Inflammatory macrophage treated with lipopolysaccharide for 4 hours (primary cell): Measurements from ENCODE around the gene SNX11.
"Not testable (repeated sequence)": the region's sequence is repeated elsewhere in the genome, so short reads cannot be mapped to it uniquely, and the experiment has no call there.

Source experiments
- DNase-seq: peaks from one replicate; pipeline ENCODE4 v3.0.0-alpha.2; 2020

The SNX11 gene, protein sequence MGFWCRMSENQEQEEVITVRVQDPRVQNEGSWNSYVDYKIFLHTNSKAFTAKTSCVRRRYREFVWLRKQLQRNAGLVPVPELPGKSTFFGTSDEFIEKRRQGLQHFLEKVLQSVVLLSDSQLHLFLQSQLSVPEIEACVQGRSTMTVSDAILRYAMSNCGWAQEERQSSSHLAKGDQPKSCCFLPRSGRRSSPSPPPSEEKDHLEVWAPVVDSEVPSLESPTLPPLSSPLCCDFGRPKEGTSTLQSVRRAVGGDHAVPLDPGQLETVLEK

DNA sequence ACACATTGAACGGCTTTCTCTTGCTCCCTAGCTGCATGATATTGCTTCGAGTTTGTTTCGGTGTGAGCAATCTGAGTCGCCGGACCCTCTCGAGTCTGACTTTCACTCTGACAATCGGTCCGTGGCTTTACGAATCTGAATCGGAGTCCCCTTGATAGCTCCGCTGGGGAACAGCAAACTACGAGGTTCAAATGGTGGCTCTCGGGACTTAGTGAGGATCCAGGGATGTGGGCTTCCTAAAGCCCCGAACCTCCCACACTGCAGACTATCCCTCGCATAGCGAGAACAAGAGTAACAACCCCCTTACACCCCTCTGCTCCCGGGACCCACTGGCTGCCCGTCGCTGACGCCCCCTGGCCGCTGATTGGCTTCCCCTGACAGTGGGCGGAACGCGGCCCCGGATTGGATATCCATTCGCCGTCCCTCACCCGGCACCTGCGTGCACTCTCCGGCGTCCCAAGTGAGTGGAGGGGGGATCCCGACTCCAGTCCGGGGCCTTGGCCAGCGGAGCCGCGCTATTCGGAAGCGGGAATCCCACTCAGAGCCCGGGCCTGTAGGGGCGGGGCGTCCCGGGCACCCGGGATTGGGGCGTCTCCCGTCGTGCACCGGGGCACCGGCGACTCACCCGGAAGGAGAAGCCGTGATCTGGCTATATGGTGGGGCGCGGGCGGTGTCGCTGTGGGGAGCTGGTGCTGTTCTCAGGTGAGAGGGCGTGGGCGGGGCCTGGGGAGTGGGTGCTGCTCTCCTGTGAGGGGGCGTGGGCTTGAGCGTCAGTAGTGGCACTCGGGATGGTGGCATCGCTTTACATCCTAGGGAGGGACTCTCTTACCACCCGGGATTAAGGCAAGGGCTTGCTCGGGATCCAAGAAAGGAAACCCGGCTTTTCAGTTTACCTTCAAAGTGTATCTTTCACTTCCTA lies at the start of gene SNX11:
Gene SNX11 (plus strand): TSS at position 630 of the 919 bp plus-strand sequence. CDS start 4,278 bp downstream, outside the sequence.
- DNase-seq: peak; percentile 85

DNA sequence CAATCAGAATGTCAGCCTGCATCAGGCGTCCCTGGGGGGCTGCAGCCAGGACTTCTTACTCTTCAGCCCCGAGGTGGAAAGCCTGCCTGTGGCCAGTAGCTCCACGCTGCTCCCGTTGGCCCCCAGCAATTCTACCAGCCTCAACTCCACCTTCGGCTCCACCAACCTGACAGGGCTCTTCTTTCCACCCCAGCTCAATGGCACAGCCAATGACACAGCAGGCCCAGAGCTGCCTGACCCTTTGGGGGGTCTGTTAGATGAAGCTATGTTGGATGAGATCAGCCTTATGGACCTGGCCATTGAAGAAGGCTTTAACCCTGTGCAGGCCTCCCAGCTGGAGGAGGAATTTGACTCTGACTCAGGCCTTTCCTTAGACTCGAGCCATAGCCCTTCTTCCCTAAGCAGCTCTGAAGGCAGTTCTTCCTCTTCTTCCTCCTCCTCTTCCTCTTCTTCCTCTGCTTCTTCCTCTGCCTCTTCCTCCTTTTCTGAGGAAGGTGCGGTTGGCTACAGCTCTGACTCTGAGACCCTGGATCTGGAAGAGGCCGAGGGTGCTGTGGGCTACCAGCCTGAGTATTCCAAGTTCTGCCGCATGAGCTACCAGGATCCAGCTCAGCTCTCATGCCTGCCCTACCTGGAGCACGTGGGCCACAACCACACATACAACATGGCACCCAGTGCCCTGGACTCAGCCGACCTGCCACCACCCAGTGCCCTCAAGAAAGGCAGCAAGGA lies 49.0 kb upstream of the SNX11 start:
- DNase-seq: no peak

DNA sequence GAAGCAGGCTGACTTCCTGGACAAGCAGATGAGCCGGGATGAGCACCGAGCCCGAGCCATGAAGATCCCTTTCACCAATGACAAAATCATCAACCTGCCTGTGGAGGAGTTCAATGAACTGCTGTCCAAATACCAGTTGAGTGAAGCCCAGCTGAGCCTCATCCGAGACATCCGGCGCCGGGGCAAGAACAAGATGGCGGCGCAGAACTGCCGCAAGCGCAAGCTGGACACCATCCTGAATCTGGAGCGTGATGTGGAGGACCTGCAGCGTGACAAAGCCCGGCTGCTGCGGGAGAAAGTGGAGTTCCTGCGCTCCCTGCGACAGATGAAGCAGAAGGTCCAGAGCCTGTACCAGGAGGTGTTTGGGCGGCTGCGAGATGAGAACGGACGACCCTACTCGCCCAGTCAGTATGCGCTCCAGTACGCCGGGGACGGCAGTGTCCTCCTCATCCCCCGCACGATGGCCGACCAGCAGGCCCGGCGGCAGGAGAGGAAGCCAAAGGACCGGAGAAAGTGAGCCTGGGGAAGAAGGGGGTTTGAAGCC lies 48.4 kb upstream of the SNX11 start:
- no peak for DNase-seq

DNA sequence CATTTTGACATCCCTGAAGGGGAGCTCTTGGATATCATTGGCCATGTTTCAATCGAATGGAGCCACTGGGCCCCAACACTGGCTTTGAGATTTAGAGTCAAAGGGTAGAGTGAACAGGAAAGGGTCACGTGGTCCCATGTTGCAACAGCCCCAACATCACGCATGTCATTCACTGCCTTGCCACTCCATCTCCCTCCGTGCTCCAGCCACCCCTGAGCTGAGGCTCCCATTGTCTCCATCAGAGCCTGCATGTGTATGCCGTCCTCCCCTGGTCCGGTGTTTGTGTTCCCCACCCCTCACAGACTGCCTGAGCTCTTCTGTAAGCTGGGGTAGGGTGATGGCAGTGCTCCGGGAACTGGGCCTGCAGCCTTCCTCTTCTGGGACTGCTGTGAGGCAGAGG lies 47.3 kb upstream of the SNX11 start:
- no peak for DNase-seq

DNA sequence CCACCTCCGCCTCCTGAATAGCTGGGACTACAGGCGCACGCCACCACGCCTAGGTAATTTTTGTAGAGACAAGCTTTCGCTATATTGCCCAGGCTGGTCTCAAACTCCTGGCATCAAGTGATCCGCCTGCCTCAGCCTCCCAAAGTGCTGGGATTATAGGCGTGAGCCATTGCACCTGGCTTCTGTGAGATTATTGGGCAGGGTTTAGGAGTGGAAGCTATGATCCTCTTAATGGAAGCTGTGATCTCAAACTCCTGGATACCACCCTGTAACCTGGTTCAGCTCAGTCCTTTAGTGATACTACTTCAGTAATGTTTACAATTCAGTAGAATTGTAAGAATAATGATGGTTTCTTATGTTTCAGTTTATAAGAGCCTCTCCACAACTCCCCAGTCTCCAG lies 45.3 kb upstream of the SNX11 start:
- DNase-seq: no peak

DNA sequence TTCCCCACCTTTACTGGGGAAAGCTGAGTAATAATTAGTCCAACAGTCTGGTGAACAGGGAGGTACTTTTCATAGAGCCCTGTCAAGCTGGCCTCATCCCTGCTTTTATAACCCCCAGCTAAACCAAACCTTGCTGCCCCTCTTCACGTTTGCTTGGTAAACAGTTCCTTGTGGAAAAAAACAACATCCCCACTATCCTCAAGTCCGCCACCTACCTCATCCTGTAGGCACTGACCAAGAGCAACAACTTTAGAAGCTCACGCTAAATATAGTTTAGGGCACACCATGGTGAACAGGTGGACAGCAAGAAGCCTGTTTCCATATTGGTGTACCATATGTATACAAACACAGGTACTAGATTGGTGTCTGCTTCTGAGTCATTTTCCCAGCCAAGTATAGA lies 42.9 kb upstream of the SNX11 start:
- no peak for DNase-seq

DNA sequence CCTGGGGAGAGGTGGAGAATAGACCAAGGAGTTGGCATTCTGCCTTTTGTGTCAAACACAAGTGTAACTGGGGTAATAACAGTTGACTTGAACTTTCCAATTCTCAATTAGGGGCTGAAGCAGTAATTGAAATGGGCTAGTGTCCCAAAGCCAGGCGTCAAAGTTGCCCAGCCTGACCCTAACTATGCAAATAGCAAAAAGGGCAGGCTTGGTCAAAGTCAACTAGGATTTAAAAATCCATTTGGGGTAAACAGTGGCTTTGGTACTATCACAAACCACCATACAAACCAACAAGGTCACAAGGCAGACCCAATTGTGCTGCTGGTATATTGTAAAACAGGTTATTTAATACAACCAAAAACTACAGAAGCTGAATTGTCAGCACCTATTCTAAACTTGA lies 41.4 kb upstream of the SNX11 start:
- DNase-seq: no peak

DNA sequence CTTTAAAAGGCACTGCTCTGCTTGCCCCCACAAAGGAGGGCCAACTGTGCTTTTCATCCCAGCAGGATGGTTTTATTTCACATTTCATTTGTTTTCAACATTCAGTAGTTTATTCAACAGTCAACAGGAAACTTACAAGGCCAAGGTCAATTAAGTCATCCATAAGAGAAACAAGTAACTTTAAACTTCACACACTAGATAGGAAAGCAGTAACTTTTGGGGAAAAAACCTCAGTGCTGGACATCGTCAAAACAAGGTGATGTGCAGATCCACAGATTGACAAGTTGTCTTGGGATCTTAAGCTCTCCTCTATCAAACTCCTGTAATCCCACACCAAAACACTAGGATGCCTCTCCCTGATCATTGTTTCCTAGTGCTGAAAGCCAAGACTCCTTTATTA lies 40.9 kb upstream of the SNX11 start:
- no peak for DNase-seq

DNA sequence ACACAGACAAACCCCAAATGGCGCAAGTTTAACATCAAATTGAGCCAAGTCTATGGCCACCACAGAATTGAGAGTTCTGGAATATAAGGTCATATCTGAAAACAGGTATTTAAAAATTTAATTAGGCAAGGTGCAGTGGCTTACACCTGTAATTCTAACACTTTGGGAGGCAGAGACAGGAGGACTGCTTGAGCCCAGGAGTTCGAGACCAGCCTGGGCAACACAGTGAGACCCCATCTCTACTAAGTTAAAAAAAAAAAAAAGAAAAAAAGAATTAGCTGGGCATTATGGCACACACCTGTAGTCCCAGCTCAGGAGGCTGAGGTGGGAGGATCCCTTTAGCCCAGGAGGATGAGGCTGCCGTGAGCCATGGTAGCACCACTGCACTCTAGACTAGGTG lies 40.3 kb upstream of the SNX11 start:
- no peak for DNase-seq

DNA sequence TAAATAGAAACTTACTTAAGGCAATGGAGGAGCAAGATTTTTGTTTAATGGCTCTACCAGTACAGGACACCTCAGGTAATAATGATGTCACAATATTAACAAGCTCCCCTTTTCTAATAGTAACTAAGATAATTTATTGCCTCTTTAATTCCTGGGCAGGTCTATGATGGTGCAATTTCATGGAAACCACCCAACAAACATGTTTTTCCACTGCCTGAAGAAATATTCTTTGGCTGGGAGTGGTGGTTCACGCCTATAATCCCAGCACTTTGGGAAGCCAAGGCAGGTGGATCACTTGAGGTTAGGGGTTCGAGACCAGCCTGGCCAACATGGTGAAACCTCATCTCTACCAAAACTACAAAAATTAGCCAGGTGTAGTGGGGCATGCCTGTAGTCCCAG lies 39.8 kb upstream of the SNX11 start:
- DNase-seq: not testable (repeated sequence)

DNA sequence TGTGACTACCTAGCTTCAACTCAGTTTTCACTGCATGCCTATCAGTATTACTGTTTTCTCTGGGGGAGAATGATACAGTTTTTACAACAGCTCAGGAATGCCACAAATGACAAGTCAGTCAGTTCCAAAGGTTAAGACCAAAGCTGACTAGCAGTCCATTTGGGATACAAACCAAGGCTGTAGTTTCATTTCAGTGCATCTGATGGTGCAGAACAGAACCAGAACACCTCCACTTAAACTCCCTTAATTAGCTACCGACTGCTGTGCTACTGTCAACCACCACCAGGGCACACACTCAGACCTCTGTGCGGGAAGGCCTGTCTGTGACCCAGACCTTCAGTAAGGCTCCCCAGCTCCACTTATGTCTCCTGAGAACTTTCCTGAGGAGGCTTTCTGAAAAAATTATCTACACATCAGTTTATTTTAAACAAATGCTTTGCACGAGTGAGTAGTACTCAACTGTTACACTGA lies 39.0 kb upstream of the SNX11 start:
- no peak for DNase-seq

DNA sequence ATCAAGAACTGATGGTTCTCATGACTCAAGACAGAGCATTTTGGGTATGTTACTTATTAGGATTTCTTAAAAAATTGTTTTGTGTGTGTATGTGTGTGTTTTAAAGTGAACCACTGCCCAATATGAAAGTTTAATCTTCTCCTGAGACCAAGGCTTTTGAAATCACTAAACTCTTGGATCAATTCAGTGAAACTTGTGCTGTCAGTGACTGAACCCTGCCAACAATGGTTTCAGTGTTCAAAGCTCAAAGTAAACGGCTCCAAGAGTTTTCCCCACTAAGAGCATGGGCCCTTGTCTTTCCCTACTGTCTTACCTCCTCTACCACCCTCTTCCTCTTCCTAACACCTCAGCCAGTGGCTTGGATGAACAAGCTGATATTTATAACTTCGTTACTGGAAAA lies 37.4 kb upstream of the SNX11 start:
- DNase-seq: no peak

DNA sequence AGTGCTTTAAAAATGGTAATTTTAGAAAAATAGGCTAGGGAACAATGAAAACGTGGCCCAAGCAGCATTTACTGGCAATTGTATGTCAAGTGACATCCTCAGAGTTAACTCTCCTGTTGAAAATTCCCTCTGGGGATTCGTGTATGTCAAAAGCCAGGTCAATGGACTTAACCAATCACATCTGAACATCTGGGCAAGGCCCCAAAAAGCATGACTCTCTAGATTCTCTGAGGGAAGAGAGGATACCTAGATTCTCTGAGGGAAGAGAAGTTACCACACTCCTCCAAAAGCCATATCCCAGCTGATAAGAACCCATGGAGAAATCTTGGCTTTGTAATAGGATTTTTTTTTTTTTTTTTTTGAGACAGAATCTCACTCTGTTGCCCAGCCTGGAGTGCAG lies 35.9 kb upstream of the SNX11 start:
- DNase-seq: no peak

DNA sequence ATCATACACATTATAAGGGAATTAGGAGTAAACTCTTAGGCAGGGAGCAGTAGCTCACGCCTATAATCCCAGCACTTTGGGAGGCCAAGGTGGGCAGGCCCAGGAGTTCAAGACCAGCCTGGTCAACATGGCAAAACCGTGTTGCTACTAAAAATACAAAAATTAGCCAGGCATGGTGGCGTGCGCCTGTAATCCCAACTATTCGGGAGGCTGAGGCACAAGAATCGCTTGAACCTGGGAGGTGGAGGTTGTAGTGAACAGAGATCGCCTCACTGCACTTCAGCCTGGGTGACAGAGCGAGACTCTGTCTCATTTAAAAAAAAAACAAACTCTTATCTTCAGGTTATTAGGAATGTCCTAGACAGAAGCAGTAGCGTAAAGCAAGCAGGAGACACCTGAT lies 34.8 kb upstream of the SNX11 start:
- not testable (repeated sequence) for DNase-seq

DNA sequence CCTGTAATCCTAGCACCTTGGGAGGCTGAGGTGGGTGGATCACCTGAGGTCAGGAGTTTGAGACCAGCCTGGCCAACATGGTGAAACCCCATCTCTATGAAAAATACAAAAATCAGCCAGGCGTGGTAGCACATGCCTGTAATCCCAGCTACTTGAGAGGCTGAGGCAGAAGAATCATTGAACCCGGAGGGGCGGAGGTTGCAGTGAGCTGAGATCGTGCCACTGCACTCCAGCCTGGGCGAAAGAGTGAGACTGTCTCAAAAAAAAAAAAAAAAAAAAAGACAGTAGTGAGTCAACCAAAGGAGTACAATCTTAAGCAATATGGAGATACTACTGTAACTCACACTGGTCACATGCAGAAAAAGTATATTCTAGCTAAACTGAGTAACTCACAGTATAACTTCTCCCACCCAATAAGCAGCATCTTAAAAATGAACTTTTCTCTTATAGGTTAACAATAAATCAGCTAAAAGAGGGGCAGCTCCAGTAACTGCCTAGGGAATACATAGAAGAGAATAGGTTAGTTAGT lies 33.9 kb upstream of the SNX11 start:
- peak; percentile 36 for DNase-seq

DNA sequence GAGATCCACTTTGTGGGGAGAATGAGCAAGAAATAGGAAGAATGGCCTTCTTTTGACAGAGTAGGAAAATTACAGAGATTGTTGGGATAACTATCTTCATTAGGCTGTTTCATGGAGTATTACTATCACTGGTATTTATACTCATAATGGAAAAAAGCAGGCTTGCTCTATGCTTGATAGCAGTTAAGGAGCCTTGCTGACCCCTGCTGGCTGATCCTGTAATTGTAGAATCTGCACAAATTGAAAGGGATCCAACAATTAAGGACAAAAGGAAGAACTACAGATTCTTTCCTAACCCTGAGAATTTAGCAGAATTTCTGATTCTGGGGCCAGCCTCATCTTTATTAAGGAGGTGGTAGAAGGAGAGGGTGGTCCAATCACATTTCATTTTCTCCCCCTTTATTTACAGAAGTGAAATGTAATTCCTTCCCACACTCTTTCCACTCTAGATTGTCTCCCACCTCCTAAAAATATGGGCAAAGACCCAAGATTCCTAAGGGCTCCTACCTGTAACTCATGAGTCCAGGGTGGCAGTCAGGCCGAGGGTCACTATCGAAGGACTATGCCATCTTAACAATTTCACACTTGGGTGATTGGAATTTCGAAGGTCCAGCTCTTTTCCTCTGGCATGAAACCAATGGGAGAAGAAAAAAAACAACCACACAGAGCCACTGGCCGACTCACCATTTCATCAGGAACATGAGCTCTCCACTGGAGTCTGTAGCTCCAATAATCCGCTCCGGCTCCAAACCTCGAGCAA lies 33.1 kb upstream of the SNX11 start:
- DNase-seq: peak; percentile 83

DNA sequence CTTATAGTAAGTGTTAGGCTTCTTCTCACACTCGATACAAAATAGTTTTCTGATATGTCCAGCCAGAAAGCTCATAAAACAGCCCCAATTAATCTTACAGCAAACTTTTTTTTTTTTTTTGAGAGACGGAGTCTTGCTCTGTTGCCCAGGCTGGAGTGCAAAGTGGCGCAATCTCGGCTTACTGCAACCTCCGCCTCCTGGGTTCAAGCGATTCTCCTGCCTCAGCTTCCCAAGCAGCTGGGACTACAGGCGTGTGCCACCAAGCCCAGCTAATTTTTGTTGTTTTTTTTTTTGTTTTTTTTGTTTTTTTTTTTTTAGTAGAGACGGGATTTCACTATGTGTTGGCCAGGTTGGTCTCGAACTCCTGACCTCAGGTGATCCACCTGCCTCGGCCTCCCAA lies 30.4 kb upstream of the SNX11 start:
- DNase-seq: not testable (repeated sequence)

DNA sequence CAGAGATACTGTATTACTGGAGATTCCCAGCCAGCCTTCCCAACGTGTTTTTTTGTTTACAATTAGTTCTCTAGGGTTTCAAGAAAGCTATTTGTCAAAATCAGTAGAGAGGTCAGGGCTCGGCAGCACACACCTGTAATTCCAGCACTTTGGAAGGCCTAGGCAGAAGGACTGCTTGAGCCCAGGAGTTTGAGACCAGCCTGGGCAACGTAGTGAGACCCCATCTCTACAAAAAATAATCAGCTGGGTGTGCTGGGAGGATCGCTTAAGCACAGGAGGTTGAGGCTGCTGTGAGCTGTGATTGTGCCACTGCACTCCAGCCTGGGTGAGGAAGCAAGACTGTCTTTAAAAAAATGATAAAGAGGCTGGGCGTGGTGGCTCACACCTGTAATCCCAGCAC lies 25.7 kb upstream of the SNX11 start:
- DNase-seq: no peak

DNA sequence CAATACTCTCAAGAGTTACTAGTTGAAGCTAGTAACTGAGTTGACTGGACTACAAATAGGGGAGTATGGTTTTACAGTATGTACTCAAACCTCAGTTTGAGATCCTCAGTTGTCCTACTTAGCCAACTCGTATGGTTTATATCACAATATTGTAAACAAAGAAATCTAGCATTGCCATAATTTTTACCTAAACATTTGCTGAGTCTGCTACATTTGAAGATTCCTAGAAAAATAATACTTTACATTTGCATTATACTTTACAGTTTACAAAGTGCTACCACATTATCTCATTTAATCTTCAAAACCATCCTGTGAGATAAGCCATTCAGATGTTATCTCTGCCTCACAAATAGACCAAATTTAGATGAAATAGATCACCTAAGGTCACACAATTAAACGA lies 22.6 kb upstream of the SNX11 start:
- no peak for DNase-seq

DNA sequence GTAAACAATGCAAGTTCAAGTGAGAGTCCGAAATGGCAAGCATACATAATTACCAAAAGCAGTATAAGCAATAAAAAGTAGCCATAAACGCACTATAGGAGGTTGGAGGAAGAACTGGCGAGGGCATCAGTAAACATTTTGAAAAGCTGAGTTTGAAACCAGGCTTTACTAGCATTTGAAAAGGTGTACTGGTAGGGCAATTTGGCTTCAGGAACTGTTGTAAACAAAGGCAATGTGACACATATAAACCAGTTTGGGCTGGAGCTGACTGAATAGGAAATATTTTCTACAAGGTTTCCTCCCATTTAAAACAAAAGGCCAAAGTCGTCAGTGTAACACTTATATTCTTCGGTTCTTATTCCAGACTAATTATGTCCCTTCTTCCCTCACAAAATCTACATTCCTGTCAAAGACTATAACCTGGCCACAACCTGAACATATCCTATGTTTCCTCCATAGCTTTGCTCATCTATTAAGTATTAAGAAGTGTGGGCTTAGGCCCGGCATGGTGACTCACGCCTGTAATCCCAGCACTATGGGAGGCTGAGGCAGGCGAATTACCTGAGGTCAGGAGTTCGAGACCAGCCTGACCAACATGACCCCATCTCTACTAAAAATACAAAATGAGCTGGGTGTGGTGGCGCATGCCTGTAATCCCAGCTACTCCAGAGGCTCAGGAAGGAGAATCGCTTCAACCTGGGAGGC lies 14.1 kb upstream of the SNX11 start:
- no peak for DNase-seq

DNA sequence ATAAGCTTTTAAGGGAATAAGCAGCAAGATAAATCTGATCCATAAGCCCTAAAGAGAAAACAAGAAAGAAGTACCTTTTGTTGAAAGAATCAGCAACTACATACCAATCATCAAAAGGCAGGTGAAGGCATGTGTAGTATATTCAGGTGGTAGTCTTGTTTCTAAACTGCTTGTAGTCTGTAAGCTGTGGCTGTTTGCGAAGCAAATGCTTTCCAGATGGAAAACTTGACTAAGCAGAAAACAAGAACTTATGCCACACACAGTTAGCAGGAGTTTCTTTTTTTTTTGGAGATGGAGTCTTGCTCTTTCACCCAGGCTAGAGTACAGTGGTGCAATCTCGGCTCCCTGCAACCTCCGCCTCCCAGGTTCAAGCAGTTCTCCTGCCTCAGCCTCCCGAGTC lies 12.0 kb upstream of the SNX11 start:
- no peak for DNase-seq

DNA sequence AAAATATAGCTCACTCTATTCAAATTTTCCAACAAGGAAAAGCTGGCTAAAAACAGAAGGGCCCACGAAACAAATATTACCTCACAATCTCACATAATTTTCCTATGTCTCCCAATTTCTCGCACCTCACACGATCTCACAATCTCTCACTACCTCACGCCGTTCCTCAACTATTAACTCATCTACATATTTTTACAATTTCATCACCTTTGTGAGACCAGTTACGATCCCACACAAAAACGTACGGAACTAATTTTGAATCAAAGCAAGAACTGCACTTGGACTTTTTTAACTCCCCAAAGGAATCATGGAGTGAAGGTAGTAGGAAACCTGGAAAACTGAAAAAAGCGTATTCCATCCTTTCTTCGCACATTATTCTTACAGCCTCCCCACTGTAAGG lies 7.4 kb upstream of the SNX11 start:
- DNase-seq: no peak
